ENCODE data around the gene ATP8B4.

ATP8B4 gene

DNA sequence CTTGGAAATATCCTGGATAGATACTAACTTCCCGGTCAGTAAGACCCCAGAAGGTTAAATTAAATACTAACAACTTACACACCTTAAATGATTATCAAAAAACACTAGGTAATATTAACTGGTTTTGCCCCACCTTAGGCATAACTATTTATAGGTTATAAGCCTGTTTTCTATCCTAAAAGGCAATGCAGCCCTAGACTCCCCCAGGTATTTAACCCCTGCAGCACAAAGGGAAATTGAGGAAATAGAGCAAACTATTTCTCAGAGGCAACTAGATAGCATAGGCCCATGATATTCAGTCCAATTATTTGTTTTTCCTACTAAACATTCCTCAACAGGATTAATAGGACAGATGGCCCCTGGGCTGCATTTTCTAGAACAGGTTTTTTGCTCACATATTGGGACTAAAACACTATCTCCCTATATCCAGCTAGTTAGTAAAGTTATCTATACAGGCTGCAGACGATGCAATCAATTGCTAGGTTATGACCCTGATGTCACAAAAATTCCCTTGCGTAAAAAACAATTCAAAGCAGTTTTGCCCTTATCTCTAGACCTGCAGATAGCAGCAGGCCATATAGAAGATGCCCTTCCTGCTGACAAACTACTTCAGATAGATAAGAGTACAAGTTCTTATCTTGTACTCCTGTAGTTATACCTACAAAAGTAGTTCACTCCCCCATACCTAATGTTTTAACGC is 276.9 kb downstream of the ATP8B4 start:
- Histone ChIP-seq H3K4me2 (no peak overlapping the region), H3K4me3 (no peak overlapping the region), H3K4me1 (peaks cover 0 to 3% (median 1%) of the 10 kb centered on the region in 10 experiments; a peak in 13 of 20 replicates), H3K36me3 (peaks cover 0 to 64% (median 0%) of the 10 kb centered on the region in 11 experiments; a peak in 4 of 22 replicates), H3K27me3 (no peaks in the 10 kb centered on the region), H3K9me3 (replicated peaks in 1 of 11) (peaks cover 4 to 57% (median 20%) of the 10 kb centered on the region in 11 experiments; a peak in 15 of 22 replicates), H3K9ac (no peak overlapping the region), H4K20me1 (no peaks in the 10 kb centered on the region), H3K27ac (no peak overlapping the region)
- no peak for TF ChIP-seq Cebpa-rat (IDR thresholded peaks at IDR 0.05)

DNA sequence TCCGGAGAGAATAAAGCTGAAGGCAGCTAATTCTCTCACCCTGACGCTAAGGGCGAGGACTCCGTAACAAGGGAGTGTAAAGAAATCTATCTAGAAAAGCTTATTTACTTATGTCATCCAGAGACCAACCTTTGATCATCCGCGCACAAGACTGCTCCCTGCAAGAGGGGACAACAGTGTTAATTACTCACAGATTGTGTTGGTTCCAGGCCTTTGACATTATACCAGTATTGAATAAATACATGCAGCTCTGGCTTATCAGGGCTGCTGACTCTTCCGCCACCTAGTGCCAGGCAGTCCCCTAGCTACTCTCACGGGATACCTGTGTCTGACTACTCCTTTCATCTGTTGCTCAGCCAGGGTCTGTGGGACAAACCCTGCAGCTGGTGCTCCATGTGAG is 286.5 kb downstream of the ATP8B4 start:
- Histone ChIP-seq H3K4me1 (peaks cover 0 to 14% (median 8%) of the 10 kb centered on the region in 10 experiments; a peak in 8 of 20 replicates), H4K20me1 (no peaks in the 10 kb centered on the region), H3K27ac (no peak overlapping the region), H3K4me3 (no peak overlapping the region), H3K4me2 (no peak overlapping the region), H3K9me3 (replicated peaks in 1 of 11) (peaks cover 0 to under 1% (median 0%) of the 10 kb centered on the region in 11 experiments; a peak in 2 of 22 replicates), H3K36me3 (no peaks in the 10 kb centered on the region), H3K9ac (no peak overlapping the region), H3K27me3 (no peaks in the 10 kb centered on the region)
- TF ChIP-seq Cebpa-rat (IDR thresholded peaks at IDR 0.05) = no peak

DNA sequence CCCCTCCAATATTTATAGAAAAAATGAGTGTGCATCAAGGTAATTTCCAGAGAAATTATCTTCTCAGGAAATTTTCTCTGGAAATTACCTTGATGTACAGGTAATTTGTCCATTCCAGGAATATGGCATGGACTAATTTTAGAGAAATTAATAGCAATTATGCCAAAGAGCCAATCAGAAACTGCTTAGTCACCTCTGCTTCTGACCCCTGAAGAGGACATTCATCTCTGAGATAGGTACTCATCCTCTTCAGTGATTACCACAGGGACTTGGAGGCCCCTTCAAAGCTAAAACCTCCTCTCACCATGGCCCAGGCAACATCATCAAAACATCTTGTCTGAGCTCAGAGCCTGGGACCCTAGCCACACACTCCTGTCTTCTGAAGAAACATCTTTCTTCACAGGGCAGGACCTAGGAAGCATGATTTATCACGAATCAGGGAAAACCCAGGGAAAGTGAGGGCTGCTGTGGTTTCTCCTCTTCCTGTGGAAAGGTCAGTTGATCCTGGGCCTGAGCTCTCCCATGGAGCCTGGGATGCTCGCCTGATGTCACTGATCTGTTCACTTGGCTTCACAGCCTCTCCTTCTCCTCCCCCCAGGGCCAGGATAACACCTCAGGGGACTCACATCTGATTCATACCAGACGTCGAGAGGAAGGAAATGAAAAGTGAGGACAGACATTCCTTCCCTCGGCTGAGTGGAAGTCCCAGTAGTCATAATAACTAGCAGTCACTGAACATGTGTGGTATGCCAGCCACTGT is 287.6 kb downstream of the ATP8B4 start:
- Histone ChIP-seq H3K27me3 (no peaks in the 10 kb centered on the region), H3K36me3 (no peaks in the 10 kb centered on the region), H3K4me1 (peaks cover 0 to 14% (median 8%) of the 10 kb centered on the region in 10 experiments; a peak in 8 of 20 replicates), H3K4me2 (peak overlapping the region in 7 of 11 experiments; percentile 8 to 36 (median 21); a peak in 9 of 22 replicates), H3K27ac (no peak overlapping the region), H4K20me1 (no peaks in the 10 kb centered on the region), H3K9ac (no peak overlapping the region), H3K9me3 (replicated peaks in 1 of 11) (no peaks in the 10 kb centered on the region), H3K4me3 (no peak overlapping the region)
- no peak for TF ChIP-seq Cebpa-rat (IDR thresholded peaks at IDR 0.05)

DNA sequence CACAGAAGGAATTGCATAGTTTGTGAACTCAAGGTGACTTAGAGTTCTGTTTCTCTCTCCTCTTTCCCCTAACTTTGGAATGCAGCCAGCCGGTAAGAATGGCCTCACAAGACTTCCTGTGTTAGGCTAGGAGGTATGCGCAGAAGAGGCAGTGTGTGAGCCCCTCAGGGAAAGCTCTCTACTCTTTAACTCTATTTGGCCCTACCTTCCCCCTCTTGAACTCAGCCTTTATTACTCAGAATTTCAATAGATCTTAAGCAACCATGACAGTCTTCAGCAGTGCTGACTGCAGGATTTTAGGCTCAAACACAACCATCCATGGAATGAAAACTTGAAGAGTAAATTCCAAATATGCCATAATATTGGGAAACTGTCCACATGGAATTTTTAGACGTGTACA is 288.6 kb downstream of the ATP8B4 start:
- no peak overlapping the region for H3K4me3 ChIP-seq
- peaks cover 0 to 14% (median 8%) of the 10 kb centered on the region in 10 experiments; a peak in 8 of 20 replicates for H3K4me1 ChIP-seq
- H3K36me3 ChIP-seq = no peaks in the 10 kb centered on the region
- H3K9me3 ChIP-seq (replicated peaks in 1 of 11) = no peaks in the 10 kb centered on the region
- TF ChIP-seq Cebpa-rat (IDR thresholded peaks at IDR 0.05) = no peak
- no peak overlapping the region for H3K27ac ChIP-seq
- H3K4me2 ChIP-seq = no peak overlapping the region
- no peaks in the 10 kb centered on the region for H4K20me1 ChIP-seq
- H3K9ac ChIP-seq = no peak overlapping the region
- no peaks in the 10 kb centered on the region for H3K27me3 ChIP-seq

DNA sequence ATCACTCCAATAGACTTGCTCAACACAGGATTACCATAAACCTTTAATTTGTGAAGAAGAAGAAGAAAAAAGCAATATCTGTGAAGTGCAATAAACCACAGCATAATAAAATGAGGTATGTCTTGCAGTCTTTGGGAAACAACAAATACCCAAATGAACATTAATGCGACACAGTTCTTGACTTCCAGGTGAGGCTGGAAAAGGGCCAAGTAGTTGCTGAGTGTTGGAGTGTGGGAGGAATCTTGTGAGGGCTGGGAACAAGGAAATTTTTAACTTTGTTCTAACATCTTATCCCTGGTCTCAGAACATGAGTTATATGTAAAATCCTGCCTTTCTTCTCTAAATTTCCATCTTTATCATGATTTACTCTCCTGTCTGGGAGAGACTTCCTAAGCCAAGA is 291.7 kb downstream of the ATP8B4 start:
- Histone ChIP-seq H3K4me1 (peaks cover 0 to 11% (median 8%) of the 10 kb centered on the region in 10 experiments; a peak in 8 of 20 replicates), H3K27me3 (no peaks in the 10 kb centered on the region)

DNA sequence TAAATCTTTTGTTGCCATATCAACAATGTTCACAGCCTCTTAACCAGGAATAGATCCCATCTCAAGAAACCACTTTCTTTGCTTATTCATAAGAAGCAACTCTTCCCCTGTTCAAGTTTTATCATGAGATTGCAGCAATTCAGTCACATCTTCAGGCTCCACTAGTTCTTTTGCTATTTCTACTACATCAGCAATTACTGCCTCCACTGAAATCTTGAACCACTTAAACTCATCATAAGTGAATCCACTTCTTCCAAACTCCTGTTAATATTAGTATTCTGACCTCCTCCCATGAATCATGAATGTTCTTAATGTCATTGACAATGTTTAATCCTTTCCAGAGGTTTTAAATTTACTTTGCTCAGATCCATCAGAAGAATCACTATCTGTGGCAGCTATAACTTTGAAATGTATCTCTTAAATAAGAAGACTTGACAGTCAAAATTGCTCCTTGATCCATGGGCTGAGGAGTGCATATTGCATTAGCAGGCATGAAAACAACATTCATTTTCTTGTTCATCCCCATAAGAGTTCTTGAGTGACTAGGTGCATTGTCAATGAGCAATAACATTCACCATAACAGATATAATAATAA is 292.3 kb downstream of the ATP8B4 start:
- H3K9ac ChIP-seq = no peak overlapping the region
- peaks cover 0 to 6% (median 4%) of the 10 kb centered on the region in 10 experiments; a peak in 8 of 20 replicates for H3K4me1 ChIP-seq
- no peaks in the 10 kb centered on the region for H3K27me3 ChIP-seq
- no peak overlapping the region for H3K4me3 ChIP-seq
- H3K27ac ChIP-seq = no peak overlapping the region
- H3K36me3 ChIP-seq = no peaks in the 10 kb centered on the region
- TF ChIP-seq Cebpa-rat (IDR thresholded peaks at IDR 0.05) = no peak
- no peak overlapping the region for H3K4me2 ChIP-seq
- no peaks in the 10 kb centered on the region for H3K9me3 ChIP-seq (replicated peaks in 1 of 11)
- no peaks in the 10 kb centered on the region for H4K20me1 ChIP-seq

More for the DNA sequence above, 291.7 kb downstream of the ATP8B4 start:
- Histone ChIP-seq H3K27ac (no peak overlapping the region), H3K36me3 (no peaks in the 10 kb centered on the region), H3K9ac (no peak overlapping the region), H3K9me3 (replicated peaks in 1 of 11) (no peaks in the 10 kb centered on the region), H4K20me1 (no peaks in the 10 kb centered on the region), H3K4me3 (no peak overlapping the region), H3K4me2 (no peak overlapping the region)
- TF ChIP-seq Cebpa-rat (IDR thresholded peaks at IDR 0.05) = no peak

DNA sequence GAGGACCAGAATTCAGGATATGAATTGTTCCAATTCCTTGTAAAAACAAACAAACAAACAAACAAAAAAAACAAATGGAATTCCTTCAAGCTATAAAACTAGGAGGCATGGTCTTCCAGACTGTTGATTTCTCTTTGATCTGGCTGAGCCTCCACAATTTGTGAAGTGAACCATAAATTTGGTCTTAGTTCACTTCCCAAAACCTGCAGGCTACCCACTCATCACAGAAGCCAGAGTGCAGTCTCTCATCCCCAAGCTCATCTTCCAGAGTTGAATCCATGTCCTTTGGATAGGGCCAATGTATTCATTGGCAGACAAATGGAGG is 294.3 kb downstream of the ATP8B4 start:
- Histone ChIP-seq H3K27ac (no peak overlapping the region), H4K20me1 (no peaks in the 10 kb centered on the region), H3K36me3 (no peaks in the 10 kb centered on the region), H3K9ac (no peak overlapping the region), H3K9me3 (replicated peaks in 1 of 11) (no peaks in the 10 kb centered on the region), H3K4me2 (no peak overlapping the region), H3K4me3 (no peak overlapping the region), H3K27me3 (no peaks in the 10 kb centered on the region), H3K4me1 (no peaks in the 10 kb centered on the region)
- no peak for TF ChIP-seq Cebpa-rat (IDR thresholded peaks at IDR 0.05)

DNA sequence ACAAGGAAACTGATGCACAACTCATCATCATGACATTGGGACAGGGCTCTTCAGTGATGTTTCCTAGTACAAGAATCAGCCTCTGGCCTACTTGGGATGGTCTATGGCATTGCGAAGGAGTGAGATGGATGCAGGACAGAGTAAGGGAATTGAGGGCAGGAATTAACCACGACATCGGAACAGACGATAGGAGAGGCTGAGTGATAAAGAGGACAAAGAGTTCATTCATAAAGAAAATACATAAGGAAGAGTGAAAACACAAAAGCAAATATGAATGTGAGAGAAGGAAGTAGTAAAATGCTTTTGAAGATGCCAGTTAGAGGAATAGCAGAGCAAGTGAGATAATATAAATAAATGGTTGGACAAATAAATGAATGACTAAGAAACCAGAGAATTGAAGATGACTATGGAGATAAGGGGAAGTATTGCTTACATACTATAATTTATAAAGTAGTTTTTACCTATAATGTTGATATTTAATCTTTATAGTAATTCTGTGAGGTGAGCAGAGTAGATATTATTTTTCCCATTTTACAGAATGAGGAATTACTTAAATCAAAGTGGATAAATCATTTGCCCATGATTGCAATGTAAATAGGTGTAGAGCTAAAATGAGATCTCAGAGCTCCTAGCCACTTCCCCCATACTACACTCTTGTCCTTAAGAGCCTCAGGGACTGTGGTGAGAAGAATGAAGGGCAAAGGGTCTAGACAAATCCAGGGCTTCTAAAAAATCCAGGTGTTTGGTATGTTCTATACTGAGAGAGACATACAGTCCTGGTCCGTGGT is 294.9 kb downstream of the ATP8B4 start:
- Histone ChIP-seq H3K4me3 (no peak overlapping the region), H3K4me2 (no peak overlapping the region), H3K4me1 (no peaks in the 10 kb centered on the region), H4K20me1 (no peaks in the 10 kb centered on the region), H3K36me3 (no peaks in the 10 kb centered on the region), H3K9ac (no peak overlapping the region), H3K9me3 (replicated peaks in 1 of 11) (peaks cover 0 to 5% (median 0%) of the 10 kb centered on the region in 11 experiments; a peak in 2 of 22 replicates), H3K27ac (no peak overlapping the region), H3K27me3 (no peaks in the 10 kb centered on the region)
- TF ChIP-seq Cebpa-rat (IDR thresholded peaks at IDR 0.05) = no peak

DNA sequence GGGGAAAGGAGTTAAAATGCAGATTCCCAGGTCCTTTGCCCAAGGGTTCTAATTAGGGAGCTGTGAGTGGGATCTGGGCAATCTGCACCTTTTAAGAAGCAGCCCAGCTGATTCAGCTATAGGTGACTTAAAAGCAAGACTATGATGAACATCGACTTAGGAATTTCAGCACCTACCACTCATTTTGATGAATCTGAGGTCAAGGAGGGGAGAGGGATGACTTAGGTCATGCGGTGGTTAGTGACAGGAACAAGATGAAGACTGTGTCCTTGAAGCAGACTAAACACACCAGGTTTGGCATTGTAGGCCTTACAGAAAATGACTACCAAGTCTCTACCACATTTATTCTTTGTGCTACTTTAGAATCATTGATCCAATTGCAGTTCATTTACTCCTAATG is 301.9 kb downstream of the ATP8B4 start:
- no peaks in the 10 kb centered on the region for H3K36me3 ChIP-seq
- H3K27me3 ChIP-seq = no peaks in the 10 kb centered on the region
- peaks cover 0 to 10% (median 0%) of the 10 kb centered on the region in 11 experiments; a peak in 2 of 22 replicates for H3K9me3 ChIP-seq (replicated peaks in 1 of 11)
- H3K4me1 ChIP-seq = peaks cover 9 to 14% (median 11%) of the 10 kb centered on the region in 10 experiments; a peak in 19 of 20 replicates
- no peak for TF ChIP-seq Cebpa-rat (IDR thresholded peaks at IDR 0.05)
- no peak overlapping the region for H3K4me2 ChIP-seq
- H3K4me3 ChIP-seq = no peak overlapping the region
- no peak overlapping the region for H3K9ac ChIP-seq
- no peaks in the 10 kb centered on the region for H4K20me1 ChIP-seq
- H3K27ac ChIP-seq = no peak overlapping the region

All from BLaER1 treated with 17β-estradiol and CSF1 and Interleukin-3, amounts not matched to agents 10 nM and 100 nM (cell line).